Glutamatergic neuron (in vitro differentiated cells): ENCODE results near the gene NEK9. TPM values are rescaled to one million over a fixed set of nuclear protein-coding genes. Genes with fewer than 3 reads are reported as not detected.

Experiments used
- DNase-seq: peaks from one replicate; pipeline ENCODE4 v3.0.0; 2022
- H3K27ac Mint-ChIP-seq: one replicate; pipeline ENCODE4 v1.8.0; 2020; ENCODE audit warnings: mild to moderate bottlenecking, mixed read lengths, inconsistent platforms; ENCODE audit not compliant: unreplicated experiment
- H3K27me3 Mint-ChIP-seq: one replicate; pipeline ENCODE4 v1.8.0; 2020; ENCODE audit warnings: mild to moderate bottlenecking, moderate library complexity, mixed read lengths, inconsistent platforms; ENCODE audit not compliant: unreplicated experiment
- H3K36me3 Mint-ChIP-seq: one replicate; pipeline ENCODE4 v1.8.0; 2020; ENCODE audit warnings: mild to moderate bottlenecking, mixed read lengths, inconsistent platforms; ENCODE audit not compliant: unreplicated experiment
- H3K4me1 Mint-ChIP-seq: one replicate; pipeline ENCODE4 v1.8.0; 2020; ENCODE audit warnings: mild to moderate bottlenecking, low read depth, mixed read lengths, inconsistent platforms; ENCODE audit not compliant: unreplicated experiment
- H3K4me3 Mint-ChIP-seq: one replicate; pipeline ENCODE4 v1.8.0; 2020; ENCODE audit warnings: mild to moderate bottlenecking, mixed read lengths, inconsistent platforms; ENCODE audit not compliant: unreplicated experiment
- H3K9me3 Mint-ChIP-seq: one replicate; pipeline ENCODE4 v1.8.0; 2020; ENCODE audit warnings: mild to moderate bottlenecking, moderate library complexity, mixed read lengths, inconsistent platforms; ENCODE audit not compliant: unreplicated experiment
- CTCF ChIP-seq: fragments of 200-600 bp; sonication (generic); IDR thresholded peaks from one replicate; pipeline ENCODE4 v1.5.0; 2021; ENCODE audit not compliant: partially characterized antibody, unreplicated experiment
- total RNA-seq: library from RNA; stranded (reverse); fragmentation: NEBNext Ultra II Directional; extraction: Animal tissue kit (Norgen Biotek cat#: 25700); gene quantifications from one replicate; pipeline ENCODE4 v1.2.1, GENCODE V29; 2021; ENCODE audit not compliant: unreplicated experiment

Gene NEK9
- total RNA-seq, 1 donor from 2014 or later = 50.7 TPM

GRCh38 chr14:75119056-75119455 lies 7.8 kb downstream of the NEK9 start:
- Mint-ChIP-seq H3K36me3 (no peaks in the 10 kb centered on the region), H3K4me1 (no peaks in the 10 kb centered on the region), H3K4me3 (no peak overlapping the region), H3K27ac (no peak overlapping the region), H3K27me3 (no peaks in the 10 kb centered on the region), H3K9me3 (no peaks in the 10 kb centered on the region)
- TF ChIP-seq CTCF = no peak
- DNase-seq = no peak

GRCh38 chr14:75113932-75114539 lies 12.8 kb downstream of the NEK9 start:
- no peaks in the 10 kb centered on the region for H3K27me3 Mint-ChIP-seq
- no peak for TF ChIP-seq CTCF
- no peak for DNase-seq
- H3K9me3 Mint-ChIP-seq = no peaks in the 10 kb centered on the region
- H3K4me1 Mint-ChIP-seq = no peaks in the 10 kb centered on the region
- no peaks in the 10 kb centered on the region for H3K36me3 Mint-ChIP-seq
- no peak overlapping the region for H3K4me3 Mint-ChIP-seq
- no peak overlapping the region for H3K27ac Mint-ChIP-seq

- Mint-ChIP-seq H3K27ac (no peak overlapping the region), H3K27me3 (no peaks in the 10 kb centered on the region), H3K4me3 (no peak overlapping the region), H3K4me1 (no peaks in the 10 kb centered on the region), H3K36me3 (no peaks in the 10 kb centered on the region), H3K9me3 (no peaks in the 10 kb centered on the region)
- DNase-seq = no peak
- no peak for TF ChIP-seq CTCF
These were observed 17.0 kb downstream of the NEK9 start for GRCh38 chr14:75109877-75110276.

GRCh38 chr14:75107186-75107585 lies 19.7 kb downstream of the NEK9 start:
- H3K4me1 Mint-ChIP-seq = no peaks in the 10 kb centered on the region
- peaks cover 1% of the 10 kb centered on the region for H3K9me3 Mint-ChIP-seq
- H3K36me3 Mint-ChIP-seq = no peaks in the 10 kb centered on the region
- no peak overlapping the region for H3K4me3 Mint-ChIP-seq
- no peak overlapping the region for H3K27ac Mint-ChIP-seq
- no peaks in the 10 kb centered on the region for H3K27me3 Mint-ChIP-seq
- no peak for DNase-seq
- TF ChIP-seq CTCF = no peak

GRCh38 chr14:75101491-75101890 lies 25.4 kb downstream of the NEK9 start:
- peaks cover 1% of the 10 kb centered on the region for H3K9me3 Mint-ChIP-seq
- H3K4me1 Mint-ChIP-seq = no peaks in the 10 kb centered on the region
- H3K36me3 Mint-ChIP-seq = peaks cover 6% of the 10 kb centered on the region
- TF ChIP-seq CTCF = no peak
- H3K27ac Mint-ChIP-seq = no peak overlapping the region
- H3K27me3 Mint-ChIP-seq = no peaks in the 10 kb centered on the region
- no peak overlapping the region for H3K4me3 Mint-ChIP-seq
- DNase-seq = no peak
